ENCODE results near the gene TGM1.

Gene TGM1

GRCh38 chr14:24259282-24260025, 3.5 kb downstream of the TGM1 start:
- CTCF ChIA-PET = interaction anchor here (0.9 kb wide), 1 partner anchor 49 kb away, joined by 3 read pairs; the partner anchor contains the start of gene CIDEB
- POLR2A ChIA-PET (ENCODE audit: low non-redundant PET) = interaction anchor here (0.6 kb wide), 1 partner anchor 11 kb away, joined by 3 read pairs; no protein-coding TSS in a partner anchor
- peak; percentile 87 for DNase-seq (ENCODE audit: low spot score)
- H3K27ac ChIP-seq = peak overlapping the region; percentile 96
- no peak for TF ChIP-seq CTCF (conservative IDR thresholded peaks at IDR 0.05; ENCODE audit: low read depth)

GRCh38 chr14:24258548-24259265, 4.3 kb downstream of the TGM1 start:
- CTCF ChIA-PET = interaction anchor here (0.9 kb wide), 1 partner anchor 49 kb away, joined by 3 read pairs; the partner anchor contains the start of gene CIDEB
- no peak for TF ChIP-seq CTCF (conservative IDR thresholded peaks at IDR 0.05; ENCODE audit: low read depth)
- no peak for DNase-seq (ENCODE audit: low spot score)
- POLR2A ChIA-PET (ENCODE audit: low non-redundant PET) = interaction anchor here (0.6 kb wide), 1 partner anchor 68 kb away, joined by 6 read pairs; no protein-coding TSS in a partner anchor
- H3K27ac ChIP-seq = peak overlapping the region; percentile 96

GRCh38 chr14:24258119-24258518, 4.9 kb downstream of the TGM1 start:
- ChIA-PET POLR2A (ENCODE audit: low non-redundant PET) (interaction anchor here (0.5 to 0.6 kb wide), 2 partner anchors 10 to 69 kb away, joined by 3 to 6 read pairs; no protein-coding TSS in a partner anchor), CTCF (interaction anchor here (0.8 to 0.9 kb wide), 2 partner anchors 15 to 50 kb away, joined by 3 read pairs; partner anchors contain the start of gene CIDEB)
- no peak for TF ChIP-seq CTCF (conservative IDR thresholded peaks at IDR 0.05; ENCODE audit: low read depth)
- H3K27ac ChIP-seq = peak overlapping the region; percentile 96
- no peak for DNase-seq (ENCODE audit: low spot score)

DNA sequence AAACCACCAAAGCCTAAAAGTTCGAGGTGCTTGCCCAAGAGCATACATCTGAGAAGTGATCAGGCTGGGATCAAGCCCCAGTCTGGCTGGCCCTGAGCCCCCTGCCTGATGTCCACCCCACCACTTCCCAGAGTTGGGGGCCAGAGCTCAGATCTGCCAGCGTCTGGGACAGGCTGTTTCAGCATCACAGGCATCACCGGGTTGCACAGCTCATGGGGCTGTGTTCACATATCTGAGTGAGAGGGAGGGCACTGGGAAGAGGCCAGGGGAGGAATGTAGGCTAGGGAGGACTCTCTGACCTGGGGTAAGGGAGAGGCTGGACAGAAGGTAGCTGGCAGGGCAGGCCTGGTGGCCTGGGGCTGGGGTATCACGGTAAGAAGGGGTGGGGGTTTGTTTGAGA, 6.0 kb downstream of the TGM1 start:
- no peak for DNase-seq (ENCODE audit: low spot score)
- peak overlapping the region; percentile 57 for H3K27ac ChIP-seq
- CTCF ChIA-PET = interaction anchor here (0.6 kb wide), 1 partner anchor 52 kb away, joined by 3 read pairs; no protein-coding TSS in a partner anchor
- no peak for TF ChIP-seq CTCF (conservative IDR thresholded peaks at IDR 0.05; ENCODE audit: low read depth)
- POLR2A ChIA-PET (ENCODE audit: low non-redundant PET) = no interaction called here

- no peak for DNase-seq (ENCODE audit: low spot score)
- ChIA-PET POLR2A (ENCODE audit: low non-redundant PET) (no interaction called here), CTCF (interaction anchor here (0.6 kb wide), 1 partner anchor 52 kb away, joined by 3 read pairs; no protein-coding TSS in a partner anchor)
- peak overlapping the region; percentile 57 for H3K27ac ChIP-seq
- TF ChIP-seq CTCF (conservative IDR thresholded peaks at IDR 0.05; ENCODE audit: low read depth) = no peak
Observed at GRCh38 chr14:24255931-24256711, 6.9 kb downstream of the TGM1 start.

DNA sequence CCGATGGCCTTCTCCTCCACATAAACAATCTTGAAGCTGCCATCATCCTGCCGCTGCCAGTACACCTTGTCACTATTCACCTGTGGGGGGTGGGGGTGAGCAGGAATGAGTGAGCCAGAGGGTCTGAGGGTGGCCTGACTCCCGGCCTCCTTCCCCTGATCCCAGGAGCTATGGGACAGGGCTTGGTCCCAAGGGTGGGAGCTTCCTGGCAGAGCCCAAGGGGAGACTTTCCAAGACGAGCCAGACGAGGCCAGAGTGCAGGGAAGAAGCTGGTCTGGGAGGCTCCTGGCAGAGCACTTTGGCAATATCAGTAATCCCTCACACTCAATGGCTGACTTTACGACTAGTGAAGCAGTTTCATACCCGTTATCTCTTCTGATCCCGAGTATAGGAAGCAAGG, 7.5 kb downstream of the TGM1 start:
- no peak for DNase-seq (ENCODE audit: low spot score)
- CTCF ChIA-PET = no interaction called here
- POLR2A ChIA-PET (ENCODE audit: low non-redundant PET) = no interaction called here
- H3K27ac ChIP-seq = peak overlapping the region; percentile 57; the same call in 1 of the 2 replicates
- no peak for TF ChIP-seq CTCF (conservative IDR thresholded peaks at IDR 0.05; ENCODE audit: low read depth)

Measured in RWPE1 (cell line).